GM15510 (cell line): ENCODE measurements around the gene SERPINA12.

Experiments
- POLR2A ChIP-seq: IDR thresholded peaks from 3 replicates; pipeline ENCODE4 v1.6.1; 2011; ENCODE audit warnings: borderline replicate concordance; ENCODE audit not compliant: insufficient read length; ENCODE audit errors: extremely low read depth

Gene SERPINA12

DNA sequence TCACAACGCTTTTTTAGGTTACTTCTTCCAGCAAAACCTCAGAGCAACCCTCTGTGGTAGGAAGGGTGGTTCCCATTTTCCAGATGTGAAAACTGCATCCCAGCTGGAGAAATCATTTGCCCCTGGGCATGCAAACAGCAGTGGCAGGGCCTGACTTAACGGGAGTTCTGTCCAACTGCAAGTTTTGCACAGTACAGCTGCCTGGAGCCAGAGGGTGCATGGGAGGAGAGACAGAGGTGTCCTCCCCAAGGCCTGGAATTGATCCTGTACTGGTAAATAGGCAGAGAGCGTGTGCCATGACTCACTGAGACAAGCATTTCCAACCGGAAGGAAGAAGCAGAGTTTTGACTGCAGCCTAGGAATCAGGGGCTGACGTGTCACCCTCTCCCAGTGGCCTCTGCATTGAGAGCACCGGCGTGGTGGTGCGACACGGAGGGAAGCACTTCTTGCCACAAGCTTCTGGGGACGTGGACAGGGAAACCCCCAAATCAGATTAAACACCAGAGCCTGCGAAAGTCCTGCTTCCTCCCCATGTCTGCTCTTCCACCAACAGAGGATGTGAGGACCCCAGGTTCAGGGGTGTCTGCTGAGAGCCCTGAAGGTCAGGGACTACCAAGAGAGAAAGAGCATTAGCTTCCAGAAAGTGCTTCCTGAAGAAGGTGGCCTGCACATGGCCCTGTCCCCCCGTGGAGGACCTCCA lies 33.0 kb upstream of the SERPINA12 start:
- TF ChIP-seq POLR2A: no peak

DNA sequence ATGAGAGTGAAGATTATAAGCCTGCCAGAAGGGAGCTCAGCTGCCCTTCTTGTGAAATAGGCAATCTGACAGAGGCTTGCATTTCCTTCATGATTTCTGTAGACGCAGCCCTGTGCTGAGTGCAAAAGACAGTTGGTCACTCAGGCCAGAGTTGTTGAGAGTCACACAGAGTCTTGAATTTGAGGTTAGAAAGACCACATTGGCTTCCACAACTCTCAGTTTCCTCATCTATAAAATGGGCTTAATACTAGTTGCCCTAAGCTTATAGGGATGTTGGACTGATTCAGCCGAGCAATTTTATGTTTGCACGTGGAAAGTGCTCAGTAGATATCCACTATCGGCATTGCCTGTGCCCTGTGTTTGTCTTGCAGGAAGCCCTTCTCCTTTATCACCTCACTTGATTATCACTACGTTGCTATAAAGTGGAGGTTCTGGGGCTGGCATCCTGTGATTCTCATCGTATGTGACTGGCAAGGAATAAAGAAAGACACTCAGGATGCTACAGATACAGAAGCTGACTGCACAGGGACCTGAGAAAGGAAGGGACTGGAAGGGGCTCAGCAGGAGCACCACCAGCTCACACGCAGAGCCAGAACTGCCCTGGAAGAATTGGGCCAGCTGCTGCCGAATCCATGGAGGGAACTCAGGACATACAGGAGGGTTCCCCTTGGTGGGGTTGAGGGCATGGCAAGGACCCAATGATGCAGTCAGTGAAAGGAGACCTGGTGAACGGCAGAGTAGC lies 32.1 kb upstream of the SERPINA12 start:
- no peak for TF ChIP-seq POLR2A

DNA sequence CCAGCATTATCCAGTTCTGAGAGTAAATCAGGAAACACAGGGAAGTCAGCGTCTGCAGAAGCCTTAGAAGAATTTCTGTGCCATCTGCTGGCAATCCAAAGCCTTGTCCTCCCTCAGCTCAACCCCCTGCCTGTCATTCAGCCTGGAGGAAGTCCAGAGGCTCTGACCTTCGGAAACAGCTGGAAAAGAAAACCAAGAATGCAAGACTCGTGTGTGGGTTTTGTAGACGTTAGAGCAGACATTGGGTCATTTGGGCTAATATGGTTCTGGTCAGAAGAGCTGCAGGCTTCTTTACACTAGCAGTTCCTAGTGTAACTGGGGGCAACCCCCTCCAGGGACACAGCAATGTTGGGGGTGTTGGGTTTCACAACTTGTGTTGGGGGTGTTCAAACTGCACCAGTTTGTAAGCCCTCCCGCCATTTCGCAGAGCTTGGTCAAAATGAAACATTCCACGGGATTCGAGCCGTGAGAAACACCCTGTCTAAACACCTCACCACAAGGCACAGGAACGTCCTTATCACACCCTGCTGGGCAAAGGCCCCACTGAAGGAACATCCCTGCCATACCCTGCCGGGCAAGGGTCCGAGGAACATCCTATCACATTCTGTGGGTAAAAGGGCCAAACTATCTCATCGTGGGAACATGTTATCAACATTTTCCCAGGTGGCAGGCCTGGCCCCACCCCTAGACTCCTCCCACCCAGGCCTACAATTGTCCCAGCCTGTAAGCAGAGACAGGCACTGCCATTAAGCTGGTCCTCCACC lies 30.9 kb upstream of the SERPINA12 start:
- no peak for TF ChIP-seq POLR2A

- no peak for TF ChIP-seq POLR2A
Measured at GRCh38 chr14:94539181-94539580, 29.9 kb upstream of the SERPINA12 start.

DNA sequence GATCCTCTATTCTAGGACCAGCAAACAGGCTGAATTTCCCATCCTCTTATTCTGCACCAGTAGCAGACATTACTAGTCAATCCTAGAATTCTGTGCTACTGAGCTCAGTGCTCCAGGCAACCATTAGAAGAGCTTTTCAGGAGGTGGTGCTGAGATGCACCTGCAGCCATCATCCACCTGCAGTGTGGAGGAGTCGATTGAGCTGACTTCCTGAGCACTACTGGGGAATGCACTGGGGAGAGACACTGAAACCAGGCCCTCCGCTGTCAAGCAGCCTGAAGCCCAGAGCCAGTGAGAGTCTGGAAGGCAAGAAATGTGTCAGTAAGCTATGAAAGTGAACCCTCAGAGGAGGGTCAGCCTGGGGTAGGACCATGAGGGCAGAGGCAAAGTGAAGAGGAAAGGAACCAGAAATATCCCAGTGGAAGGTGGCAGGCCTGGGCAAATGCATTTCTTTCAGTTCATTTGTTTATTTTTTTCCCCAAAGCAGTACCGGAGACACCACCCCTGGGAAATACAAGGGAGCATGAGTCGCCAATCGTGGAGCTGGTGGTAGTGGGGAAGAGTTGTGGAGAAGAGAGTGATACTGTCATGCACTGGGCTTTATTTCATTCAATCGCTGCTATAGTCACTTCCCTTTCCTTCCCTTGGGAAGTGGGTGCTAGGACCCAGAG lies 28.9 kb upstream of the SERPINA12 start:
- TF ChIP-seq POLR2A: no peak

GRCh38 chr14:94536836-94537235 lies 27.6 kb upstream of the SERPINA12 start:
- TF ChIP-seq POLR2A: no peak

DNA sequence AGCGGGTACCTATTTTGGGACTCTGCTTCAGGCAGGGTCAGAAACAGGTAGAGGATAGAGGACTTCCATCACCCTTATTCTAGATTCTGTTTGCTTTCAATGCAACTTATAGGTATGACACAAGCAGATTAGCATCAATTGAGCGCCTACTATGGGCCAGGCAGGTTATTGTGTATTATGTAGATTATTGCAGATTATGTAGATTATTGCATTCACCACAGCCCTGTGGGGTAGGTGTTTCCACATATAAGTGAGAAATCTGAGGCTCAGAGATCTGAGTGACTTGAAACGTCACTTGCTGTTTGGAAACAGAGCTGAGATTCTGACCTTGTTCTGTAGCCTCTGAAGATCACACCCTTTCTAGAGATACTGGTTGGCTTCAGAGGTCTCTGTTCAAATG lies 26.2 kb upstream of the SERPINA12 start:
- no peak for TF ChIP-seq POLR2A

DNA sequence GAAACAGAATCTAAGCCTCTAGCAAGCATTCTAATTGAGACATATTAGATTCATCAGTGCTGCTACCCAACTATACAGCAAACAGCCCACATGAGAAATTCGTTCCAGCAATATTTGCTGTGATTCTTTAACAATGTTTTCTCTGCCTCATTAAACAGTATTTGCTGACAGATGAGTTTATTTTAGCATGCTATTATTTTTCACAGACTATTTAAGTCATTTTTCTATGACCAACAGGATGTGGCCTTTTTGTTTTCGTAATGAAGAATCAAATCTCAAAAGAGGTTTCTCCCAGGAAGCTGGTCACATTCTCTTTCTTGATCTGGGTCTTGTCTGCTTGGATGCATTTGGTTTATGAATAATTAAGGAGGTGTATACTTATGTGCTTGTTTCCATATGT lies 23.2 kb upstream of the SERPINA12 start:
- TF ChIP-seq POLR2A: no peak

- TF ChIP-seq POLR2A: no peak
Measured at GRCh38 chr14:94531187-94531586, 21.9 kb upstream of the SERPINA12 start.

DNA sequence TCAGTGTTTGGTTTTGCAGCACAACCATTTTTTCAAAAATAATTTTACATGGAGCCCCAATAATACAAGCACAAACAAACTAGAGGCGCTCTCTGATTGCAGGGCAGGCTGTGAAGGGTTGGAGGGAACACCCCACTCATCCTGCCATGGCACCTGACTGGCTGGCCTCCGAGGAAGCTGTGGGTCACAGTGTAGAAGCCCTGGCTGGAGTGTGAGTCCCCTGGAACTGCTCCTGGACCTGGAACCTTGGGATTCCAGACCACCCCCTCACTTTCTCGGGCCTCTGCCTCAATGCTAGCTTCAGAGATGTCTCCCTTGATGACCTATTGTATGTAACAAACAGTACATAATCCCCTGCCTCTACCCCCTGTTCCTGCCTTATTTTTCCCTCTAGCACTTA lies 14.8 kb upstream of the SERPINA12 start:
- no peak for TF ChIP-seq POLR2A

- TF ChIP-seq POLR2A: no peak
Measured at GRCh38 chr14:94523265-94523664, 14.0 kb upstream of the SERPINA12 start.

DNA sequence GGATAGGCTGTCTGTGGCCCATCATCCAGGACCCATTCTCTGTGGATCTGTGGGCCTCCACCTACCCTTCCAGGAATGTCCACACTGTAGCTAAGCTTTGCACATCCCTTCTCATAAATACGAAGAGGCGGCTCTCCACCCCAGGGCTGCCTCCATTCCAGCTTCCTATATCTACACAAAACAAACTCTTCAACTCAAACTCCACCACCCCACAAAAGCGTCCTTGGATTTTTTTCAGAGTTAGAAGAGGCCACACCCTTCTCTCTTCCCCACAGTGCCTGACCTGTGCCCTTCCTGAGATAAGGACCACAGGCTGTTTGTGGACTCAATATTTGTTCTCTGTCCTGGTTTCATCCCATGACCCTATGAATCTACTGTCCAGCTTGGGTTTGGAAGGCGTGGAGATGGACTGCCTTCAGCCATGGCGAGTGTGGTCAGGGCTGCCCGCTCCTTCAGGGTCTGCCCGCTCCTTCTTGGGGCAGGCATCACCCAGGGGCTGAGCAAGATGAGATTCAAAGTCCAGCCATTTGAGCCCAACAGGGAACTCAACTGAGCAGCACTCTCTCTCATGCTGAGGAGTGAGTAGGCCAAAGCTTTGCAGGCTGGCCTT lies 13.0 kb upstream of the SERPINA12 start:
- no peak for TF ChIP-seq POLR2A

DNA sequence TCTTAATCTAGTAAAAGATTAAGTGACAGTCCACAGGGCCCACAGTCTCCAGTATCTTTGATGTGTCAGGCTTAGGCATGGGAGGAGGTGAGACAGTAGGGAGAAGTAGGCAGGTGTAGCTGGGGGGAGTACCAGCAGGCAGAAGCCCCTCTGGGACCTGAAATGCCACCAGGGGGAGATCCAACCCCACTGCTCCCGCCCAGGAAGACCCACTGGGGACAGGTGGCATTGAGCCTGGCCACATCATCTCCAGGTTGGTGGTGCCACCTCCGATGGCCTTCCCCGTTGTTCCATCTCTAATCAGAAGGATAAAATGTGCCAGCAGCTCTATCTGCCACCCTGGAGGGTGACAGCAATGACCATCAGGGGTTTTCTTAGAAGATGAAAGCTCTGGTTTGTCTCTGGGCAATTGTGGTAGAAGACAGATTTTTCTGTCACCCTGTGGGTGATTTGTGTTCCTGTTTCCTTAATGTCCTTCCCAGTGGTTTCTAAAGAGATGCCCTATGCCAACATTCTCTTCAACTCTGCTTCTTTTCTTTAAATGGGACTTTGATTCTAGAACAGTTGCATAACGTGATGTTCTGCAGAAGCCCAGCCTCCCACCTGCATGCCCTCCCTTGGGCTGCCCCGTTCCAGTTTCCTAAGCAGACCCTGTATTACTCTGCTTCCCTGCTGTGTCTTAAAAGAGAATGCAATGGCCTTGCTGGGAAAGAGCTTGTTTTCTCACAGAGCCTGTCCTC lies 12.3 kb upstream of the SERPINA12 start:
- no peak for TF ChIP-seq POLR2A
